Glomerular visceral epithelial cell (primary cell): ENCODE results near the gene ANKRD28.
A peak's percentile ranks its signal among the peaks of the same experiment; 100 is the strongest.
"Not testable (repeated sequence)": the region's sequence is repeated elsewhere in the genome, so short reads cannot be mapped to it uniquely, and the experiment has no call there.

Experiments used
- DNase-seq: peaks from one replicate; pipeline ENCODE4 v3.0.0-alpha.2; 2016; ENCODE audit errors: extremely low spot score

Gene ANKRD28

DNA sequence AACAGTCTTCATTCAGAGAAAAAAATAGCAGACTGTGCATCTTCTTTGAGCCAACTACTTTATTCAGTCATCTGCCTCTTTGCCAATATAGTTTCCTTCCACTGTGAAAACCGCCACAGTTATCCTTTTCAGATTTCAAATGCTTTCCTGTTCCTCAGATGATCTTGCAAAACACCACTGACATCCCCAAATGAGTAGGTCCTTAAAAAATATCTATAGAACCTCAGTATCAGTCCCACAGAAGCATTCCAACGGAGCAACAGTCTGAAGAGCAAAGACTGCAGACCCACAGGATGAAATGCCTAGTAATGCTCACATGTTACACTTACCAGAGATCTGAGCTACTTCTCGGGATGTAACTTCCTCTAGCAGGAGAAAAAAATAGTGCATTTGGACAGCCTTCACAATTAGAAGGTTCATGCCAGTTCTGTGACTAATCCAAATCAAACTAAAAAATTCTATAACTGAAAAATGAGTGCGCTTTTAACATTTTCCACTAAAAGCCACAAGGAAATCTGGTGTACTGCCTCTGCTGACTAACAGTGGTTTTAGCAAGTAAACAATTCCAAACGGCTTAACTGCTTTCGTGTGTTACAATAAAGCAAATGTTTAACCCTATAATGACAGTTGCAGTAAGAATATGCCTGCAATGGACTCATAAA lies at the start of gene ANKRD28:
Gene ANKRD28 (minus strand): TSS at position 338 of the 662 bp plus-strand sequence. CDS start 1,458 bp downstream, outside the sequence.
- peak; percentile 88 for DNase-seq

DNA sequence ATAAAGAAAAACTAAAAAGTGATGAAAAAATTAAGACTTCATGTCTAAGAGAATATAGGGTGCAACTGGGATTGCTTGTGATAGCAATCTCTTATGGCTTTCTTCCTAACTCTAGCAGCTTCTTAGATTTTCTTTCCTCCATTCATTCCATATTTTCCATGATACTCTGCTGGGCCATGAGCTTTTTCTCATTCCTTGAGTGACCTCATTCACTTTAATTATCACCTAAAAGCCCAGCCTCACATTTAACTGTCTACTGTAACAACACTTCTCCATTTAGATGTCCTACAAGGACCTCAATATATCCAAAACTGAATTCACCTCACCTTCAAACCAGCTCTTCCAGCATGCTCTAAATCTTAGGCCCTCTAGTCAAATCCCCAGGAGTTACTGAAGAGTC lies 49.5 kb upstream of the ANKRD28 start:
- no peak for DNase-seq

DNA sequence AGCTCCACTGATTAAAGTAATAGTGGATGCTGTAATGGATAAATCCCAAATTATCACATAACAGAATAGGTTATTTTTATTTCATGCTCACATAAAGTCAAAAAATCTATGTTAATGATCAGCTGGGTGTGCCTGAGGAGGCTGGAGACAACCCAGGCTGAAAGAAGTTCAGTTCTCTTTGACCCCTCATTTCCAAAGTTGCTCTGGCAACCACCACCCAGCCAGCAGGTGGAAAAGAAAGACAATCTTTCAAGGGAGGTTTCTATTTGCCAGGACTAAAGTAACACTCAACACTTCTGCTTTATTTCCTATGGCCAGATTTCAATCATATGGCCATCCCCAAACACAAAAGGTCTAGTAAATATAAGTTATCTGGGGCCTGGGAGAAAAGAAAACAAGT lies 48.8 kb upstream of the ANKRD28 start:
- DNase-seq: no peak

DNA sequence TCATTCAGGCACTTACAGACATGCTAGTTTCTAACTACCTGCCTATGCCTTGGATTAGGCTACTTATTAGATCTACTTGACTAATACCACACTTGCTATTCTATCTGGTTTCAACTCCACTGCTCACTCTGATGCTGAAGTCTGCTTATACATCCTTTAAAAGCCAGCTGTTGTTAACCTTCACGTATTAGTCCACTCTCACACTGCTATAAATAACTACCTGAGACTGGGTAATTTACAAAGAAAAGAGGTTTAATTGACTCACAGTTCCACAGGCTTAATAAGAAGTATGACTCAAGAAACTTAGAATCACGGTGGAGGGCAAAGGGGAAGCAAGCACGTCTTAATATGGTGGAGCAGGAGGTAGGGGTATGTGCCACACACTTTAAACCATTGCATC lies 47.7 kb upstream of the ANKRD28 start:
- DNase-seq: no peak

DNA sequence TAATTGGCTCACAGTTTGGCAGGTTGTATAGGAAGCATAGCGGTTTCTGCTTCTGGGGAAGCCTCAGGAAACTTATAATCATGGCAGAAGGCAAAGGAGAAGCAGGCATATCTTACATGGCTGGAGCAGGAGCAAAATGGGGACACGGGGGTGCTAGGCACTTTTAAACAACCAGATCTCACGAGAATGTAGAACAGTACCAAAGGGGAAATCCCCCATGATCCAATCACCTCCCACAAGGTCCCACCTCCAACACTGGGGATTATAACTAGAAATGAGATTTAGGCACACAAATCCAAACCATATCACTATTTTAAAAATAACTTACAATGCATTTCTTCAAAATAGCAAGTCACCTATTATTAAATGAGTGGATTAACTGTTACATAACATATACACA lies 47.1 kb upstream of the ANKRD28 start:
- no peak for DNase-seq

DNA sequence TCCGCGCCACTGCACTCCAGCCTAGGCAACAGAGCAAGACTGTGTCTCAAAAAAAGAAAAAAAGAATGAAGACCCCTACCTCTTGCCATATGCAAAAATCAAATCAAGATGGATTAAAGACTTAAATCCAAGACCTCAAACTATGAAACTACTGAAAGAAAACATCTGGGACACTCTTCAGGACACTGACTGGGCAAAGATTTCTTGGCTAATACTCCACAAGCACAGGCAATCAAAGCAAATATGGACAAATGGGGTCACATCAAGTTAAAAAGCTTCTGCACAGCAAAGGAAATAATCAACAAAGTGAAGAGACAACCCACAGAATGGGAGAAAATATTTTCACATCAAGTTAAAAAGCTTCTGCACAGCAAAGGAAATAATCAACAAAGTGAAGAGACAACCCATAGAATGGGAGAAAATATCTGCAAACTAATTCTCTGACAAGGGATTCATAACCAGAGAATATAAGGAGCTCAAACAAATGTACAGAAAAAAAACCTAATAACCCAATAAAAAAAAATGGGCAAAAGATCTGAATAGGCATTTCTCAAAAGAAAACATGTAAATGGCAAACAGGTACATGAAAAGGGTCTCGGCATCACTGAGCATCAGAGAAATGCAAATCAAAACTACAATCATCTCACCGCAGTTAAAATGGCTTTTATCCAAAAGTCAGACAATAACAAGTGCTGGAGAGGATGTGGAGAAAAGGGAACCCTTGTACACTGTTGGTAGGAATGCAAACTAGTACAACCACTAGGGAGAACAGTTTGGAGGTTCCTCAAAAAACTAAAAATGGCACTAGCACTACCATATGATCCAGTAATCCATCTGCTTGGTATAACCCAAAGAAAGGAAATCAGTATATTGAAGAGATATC lies 43.6 kb upstream of the ANKRD28 start:
- DNase-seq: not testable (repeated sequence)

DNA sequence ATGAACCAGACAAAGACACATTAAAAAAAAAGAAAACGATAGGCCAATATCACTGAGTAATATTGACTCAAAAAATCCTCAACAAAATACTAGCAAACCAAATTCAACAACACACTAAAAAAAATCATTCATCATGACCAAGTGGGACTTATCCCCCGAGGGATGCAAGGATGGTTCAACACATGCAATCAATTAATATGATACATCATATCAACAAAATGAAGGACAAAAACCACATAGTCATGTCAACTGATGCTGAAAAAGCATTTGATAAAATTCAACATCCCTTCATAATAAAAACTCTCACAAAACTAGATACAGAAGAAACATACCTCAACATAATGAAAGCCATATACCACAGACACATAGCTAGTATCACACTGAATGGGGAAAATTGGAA lies 41.8 kb upstream of the ANKRD28 start:
- DNase-seq: no peak

DNA sequence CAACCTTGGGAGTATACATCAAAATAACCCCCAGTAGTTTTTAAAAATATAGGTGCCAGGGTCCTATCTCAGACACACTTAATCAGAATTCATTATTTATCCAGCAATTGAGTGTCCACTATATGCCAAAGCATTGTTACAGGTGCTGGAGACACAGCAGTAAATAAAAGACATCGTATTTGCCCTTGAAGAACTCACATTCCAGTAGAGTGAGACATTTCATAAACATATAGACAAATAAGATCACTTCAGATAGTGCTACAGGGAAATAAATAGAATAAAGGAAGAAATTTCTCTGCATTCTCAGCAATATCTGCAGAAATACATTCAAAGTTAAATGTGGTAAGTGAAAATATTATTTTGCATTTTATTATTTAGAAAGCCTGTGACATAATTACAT lies 34.1 kb upstream of the ANKRD28 start:
- no peak for DNase-seq

DNA sequence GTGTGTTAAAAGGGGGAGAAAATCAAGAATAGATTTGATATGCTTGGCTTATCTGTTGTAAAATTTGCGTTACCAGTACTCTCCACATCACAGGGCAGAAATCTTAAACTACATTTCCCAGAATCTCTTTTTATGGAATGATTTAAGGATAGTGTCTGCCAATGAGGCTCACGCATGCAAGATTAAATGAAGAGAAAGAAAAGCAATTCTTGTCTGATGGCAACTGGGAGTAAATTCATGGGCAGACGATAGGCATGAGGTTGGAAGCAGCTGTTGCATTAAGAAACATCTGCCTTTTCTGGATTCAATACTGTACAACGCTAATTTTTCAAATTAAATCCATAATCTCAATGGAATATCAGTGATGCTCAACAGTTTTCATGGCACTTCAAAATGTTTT lies 27.2 kb upstream of the ANKRD28 start:
- no peak for DNase-seq

DNA sequence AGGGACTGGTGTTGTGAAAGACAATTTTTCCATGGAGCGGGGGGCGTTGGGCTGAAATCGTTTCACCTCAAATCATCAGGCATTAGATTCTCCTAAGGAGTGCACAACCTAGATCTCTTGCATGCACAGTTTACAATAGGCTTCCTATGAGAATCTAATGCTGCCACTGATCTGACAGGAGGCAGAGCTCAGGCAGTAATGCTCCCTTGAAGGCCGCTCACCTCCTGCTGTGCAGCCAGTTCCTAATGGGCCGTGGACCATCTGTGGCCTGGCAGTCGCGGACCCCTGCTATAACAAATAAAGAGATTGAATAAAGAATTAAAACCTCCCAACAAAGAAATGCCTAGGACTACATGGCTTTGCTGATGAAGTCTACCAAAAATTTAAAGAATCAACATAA lies 25.3 kb upstream of the ANKRD28 start:
- DNase-seq: no peak

DNA sequence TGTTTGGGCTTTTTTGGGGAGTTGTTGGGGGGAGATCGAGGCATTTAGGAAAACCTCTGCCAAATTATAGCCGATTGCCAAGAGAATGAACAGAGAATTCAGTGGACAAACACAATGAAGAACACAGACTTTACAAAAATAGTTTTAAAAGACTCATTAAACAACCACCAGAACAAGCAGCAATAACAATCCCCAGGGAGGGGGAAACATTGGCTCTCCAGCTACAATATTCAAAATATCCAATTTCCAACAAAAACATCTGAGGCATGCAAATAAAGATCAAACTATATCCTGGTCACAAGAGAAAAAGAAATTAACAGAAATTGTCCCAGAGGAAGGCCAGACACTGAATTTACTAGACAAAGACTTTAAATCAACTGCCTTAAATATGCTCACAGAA lies 24.5 kb upstream of the ANKRD28 start:
- DNase-seq: no peak

DNA sequence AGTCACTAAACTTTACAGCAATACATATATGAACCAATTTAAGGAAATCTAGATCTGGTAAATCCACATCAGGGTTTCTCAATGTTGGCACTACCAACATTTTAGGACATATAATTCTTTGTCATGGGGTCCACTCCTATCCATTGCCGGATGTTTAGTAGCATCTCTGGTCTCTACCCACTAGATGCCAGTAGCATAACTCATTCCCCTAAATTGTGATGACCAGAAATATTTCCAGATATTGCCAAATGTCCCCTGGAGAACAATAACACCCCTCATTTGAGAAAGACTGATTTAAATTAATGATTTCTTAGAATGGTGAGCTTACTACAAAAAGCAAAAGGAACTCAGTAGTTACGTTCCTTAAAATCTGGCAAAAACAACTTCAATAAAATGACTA lies 23.1 kb upstream of the ANKRD28 start:
- no peak for DNase-seq

DNA sequence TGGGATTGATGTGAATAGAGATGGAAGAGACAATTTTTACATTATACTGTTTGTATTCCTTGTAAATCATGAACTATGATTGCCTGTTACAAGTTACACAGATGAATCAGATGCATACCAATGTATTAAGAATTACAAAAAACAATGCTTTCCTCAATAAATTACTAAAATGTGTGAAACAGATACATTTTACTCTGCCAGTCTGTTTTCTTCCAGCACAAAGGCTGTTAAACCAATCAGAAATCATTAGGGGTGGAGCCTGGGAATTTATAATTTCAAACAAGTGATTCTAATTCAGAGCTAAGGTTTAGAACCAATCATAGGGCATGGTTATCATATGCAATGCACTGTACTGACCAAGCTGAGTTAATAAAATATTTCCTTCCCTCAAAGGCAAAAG lies 21.8 kb upstream of the ANKRD28 start:
- DNase-seq: no peak

DNA sequence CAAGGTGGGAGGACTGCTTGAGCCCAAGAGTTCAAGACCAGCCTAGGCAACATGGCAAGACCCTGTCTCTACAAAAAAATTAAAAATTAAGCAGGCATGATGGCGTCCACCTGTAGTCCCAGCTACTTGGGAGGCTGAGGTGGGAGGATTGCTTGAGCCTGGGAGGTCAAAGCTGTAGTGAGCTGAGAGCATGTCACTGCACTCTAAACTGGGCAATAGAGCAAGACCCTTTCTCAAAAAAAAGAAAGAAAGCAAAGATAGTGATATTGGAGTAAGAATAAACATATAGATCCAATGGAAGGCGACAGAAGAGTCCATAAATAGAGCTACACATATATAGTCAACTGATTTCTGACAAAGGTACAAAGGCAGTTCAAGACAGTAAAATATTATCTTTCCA lies 21.3 kb upstream of the ANKRD28 start:
- no peak for DNase-seq

DNA sequence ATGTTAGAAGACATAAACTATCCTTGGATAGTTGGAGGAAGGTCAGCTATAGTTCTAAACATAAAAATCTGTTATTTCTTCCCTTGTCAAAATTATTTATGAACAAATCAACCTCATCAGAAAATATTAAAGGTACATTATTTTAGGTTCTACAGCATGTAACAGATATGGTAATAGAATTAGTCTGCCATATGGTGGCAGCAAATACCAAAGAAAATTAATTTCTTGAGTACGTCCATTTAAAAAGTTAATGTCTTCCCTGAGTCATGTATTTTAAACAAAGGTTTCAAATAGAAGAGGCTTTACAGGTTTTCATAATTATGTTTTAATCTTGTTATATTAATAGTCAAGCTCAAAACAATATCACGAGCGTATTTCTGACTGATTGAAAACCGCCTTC lies 17.9 kb upstream of the ANKRD28 start:
- DNase-seq: peak; percentile 51

DNA sequence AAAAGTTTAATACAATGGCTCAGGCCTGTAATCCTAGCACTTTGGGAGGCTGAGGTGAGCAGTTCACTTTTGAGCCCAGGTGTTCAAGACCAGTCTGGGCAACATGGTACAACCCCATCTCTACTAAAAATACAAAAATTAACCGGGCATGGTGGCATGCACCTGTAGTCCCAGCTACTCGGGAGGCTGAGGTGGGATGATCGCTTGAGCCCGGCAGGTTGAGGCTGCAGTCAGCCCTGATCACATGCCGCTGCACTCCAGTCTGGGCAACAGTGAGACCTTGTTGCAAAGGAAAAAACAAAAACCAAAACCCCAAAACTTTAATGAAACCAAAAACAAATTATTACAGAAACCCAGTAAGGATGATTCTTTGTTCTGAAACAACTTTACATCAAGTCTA lies 15.3 kb upstream of the ANKRD28 start:
- not testable (repeated sequence) for DNase-seq

DNA sequence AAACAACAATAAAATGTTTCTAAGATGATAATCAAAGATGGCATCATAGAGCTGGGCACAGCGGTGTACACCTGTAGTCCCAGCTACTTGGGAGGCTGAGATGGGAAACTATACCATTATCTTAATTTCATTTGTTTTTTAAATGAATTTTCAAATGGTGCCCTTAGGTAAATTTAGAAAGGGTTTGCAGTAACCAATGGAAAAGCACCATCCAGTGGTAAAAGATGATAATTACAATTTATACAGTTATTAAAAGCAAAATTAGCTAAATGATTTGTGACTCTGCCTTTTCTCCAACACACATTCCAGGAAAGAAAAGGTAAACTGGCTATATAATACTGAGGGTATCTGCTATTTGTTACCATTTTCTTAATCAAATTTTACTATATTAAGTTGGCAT lies 14.4 kb upstream of the ANKRD28 start:
- peak; percentile 21 for DNase-seq

DNA sequence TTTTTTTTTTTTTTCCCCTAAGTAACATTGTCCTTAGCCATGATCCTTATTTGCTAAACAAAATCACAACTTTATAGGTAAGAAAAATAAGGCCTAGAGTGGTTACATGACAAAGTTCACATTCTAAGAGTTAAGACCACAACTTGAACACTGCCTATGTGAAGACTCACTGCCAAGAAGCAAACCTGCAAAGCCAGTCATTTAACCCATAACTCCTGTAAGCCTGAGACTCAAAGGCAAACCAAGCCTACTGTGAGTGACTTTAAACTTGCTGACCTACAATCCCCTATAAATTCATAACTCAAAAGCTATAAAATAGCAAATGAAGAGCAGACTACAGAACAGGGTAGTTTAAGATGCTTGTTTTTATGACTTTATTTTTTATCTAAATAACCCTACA lies 12.9 kb upstream of the ANKRD28 start:
- no peak for DNase-seq

DNA sequence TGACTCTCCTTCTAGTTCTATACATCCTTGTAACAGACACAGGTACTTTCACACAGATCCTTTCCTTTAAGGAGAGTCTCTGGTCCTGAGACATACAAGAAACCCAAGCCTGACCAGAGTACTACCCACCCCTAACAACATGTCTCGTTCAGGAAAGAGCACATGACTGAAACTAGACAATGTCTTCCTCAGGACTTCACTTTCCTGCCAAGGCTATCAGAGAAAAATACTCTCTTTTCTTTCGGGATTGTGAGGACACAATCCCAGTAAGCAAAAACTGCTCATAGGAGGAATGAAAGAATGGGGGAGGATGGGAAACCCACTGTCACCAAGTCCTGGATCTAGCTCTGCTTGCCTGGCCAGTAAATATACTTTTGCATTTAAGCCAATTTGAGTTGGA lies 11.5 kb upstream of the ANKRD28 start:
- DNase-seq: no peak

DNA sequence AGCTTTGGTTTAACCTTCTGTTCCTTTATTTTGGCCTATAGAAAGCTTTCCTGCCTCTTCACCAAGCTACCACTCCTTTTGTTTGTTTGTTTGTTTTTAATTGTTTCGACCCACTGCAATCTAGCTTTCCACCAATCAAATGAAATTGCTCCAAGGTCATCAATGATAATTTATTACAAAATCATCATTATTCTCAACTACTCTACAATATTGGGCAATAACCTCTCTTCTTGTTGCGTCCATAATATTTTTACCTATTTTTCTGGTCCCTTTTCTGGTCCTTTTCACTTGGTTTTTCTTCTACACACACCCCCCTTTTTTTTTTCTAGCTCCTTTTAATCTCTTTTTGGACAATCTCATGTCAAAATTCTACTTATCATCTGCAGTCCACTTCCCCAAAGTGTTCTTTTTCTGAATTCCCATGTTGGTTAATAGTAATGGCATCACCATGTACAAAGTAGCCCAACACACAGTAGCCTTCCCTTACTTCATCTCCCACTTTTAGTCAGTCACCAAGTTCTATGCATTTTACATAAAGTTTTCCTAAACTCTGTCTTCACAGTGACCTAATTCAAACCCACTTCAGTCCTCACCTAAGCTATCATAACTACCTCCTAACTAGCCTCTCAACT lies 11.0 kb upstream of the ANKRD28 start:
- no peak for DNase-seq

DNA sequence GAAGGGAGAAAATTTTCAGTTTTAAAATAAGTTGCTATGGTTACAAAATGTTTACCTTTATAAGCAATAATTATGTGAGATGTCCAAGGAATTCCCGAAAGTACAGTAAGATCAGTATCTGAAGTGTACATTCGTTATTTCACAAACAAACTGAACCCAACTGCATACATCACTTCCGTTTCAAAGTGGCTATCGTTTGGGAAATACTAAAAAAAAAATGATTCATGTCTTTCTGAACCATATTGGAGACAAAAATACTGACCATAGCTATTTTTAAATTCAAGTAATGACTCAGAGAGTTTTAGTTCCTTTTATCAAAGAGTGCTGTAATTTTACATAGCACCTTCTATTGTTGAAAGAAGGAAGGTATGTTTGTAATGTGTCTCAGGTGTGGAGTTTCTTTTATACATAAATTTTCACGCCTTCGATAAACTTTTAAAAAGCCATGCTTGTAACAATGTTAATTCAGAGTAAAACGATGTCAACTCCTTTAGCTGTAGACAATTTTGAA lies 8.0 kb upstream of the ANKRD28 start:
- DNase-seq: peak; percentile 9

DNA sequence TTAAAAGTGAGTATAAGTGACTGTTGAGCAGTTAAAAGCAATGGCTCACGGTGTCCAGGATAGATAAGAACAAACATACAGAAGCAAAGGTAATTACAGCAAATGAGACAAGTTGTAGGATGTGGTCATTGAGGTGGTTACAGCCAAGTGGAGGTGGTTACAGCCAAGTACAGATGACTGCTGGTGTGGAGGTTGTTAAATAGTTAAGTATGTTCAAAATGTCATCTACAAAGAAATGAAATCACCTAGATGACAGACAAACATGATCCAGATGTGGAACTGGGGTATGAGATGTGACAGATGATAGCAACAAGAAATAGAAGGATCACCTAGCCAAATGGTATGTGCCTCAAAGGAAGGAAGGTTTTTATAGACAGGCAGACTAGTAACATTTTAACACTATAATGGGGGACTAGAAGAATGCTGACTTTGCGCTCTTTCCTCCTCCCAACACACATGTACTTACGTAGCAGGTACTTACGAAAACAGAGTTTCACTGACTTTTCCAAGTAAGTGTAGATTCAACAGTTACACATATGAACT lies 6.8 kb upstream of the ANKRD28 start:
- DNase-seq: peak; percentile 41
